Stimulated activated CD8-positive, alpha-beta memory T cell treated with anti-CD3 and anti-CD28 coated beads, Interleukin-15, amount 100 ng/mL, for 1 hour (primary cell): Measurements from ENCODE around the gene GZF1.
"Not testable (repeated sequence)": the region's sequence is repeated elsewhere in the genome, so short reads cannot be mapped to it uniquely, and the experiment has no call there.

Experiments
- DNase-seq: peaks from one replicate; pipeline ENCODE4 v3.0.0-alpha.2; 2020; ENCODE audit warnings: low read depth

The GZF1 gene

DNA sequence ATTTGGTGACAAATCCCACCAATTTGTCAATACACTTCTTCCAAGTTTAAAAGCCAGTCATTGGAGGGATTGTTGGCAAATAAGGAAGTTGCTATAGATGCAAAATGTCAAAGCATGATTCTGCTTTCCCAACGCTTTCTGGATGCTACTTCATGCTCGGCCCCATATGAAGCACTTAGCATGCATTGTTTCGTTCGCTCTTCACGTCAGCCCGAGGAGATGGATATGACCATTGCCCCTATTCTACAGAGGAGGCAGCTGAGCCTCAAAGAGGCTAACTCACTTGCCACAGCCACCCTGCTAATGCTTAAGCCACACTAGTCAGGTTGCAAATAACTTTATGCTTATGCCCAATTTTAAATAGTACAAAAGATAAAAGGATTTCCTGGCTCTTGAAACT, 14.2 kb upstream of the GZF1 start:
- DNase-seq, result no peak

DNA sequence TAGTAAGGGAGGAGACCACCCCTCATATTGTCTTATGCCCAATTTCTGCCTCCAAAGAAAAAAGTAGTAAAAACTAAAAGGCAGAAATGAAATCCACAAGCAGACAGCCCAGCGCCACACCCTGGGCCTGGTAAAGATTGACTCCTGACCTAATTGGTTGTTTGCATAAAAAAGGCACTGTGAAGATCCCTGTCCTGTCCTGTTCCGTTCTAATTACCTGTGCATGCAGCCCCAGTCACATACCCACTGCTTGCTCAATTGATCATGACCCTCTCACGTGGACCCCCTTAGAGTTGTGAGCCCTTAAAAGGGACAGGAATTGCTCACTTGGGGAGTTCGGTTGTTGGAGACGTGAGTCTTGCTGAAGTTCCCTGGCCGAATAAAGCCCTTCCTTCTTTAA, 13.5 kb upstream of the GZF1 start:
- DNase-seq, result not testable (repeated sequence)

DNA sequence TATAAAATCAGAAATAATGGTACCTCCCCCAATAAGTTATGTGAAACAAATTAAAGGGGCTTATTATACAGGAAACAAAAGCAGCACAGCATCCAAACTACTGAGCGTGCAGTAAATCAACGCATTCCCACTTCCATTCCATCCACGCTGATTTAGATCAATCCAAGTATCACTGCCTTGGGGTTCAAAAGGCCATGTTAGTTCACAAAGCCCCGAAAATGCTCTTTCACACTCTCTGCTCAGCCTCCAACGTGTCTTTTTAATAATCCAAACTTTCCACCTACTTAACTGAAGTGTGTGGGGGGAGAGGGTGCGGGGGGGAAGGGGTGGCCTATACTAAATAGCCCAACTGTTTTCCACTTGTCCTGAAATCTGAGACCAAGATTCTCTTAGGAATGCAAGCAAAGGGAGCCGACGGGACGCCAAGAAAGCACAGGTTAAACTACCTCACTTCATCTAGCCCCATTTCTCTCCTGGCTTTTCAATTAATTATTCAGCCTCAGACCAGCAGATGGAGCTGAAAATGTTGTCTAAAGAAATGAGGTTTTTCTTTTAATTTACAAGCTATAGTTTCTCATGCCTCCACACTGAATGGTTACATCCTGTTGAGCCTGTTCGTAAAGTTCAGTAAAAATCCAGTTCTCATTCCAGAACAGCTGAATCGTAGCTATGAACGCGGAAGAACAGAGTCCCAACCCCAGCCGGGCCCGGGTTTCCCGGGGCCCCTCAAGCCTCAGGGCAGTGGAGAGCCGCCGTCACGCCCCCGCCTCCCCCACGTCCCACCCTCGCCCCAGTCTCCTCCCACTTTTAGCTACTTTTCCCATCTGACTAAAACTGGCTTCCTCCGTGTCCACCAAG, 12.4 kb upstream of the GZF1 start:
- peak; percentile 53 for DNase-seq

DNA sequence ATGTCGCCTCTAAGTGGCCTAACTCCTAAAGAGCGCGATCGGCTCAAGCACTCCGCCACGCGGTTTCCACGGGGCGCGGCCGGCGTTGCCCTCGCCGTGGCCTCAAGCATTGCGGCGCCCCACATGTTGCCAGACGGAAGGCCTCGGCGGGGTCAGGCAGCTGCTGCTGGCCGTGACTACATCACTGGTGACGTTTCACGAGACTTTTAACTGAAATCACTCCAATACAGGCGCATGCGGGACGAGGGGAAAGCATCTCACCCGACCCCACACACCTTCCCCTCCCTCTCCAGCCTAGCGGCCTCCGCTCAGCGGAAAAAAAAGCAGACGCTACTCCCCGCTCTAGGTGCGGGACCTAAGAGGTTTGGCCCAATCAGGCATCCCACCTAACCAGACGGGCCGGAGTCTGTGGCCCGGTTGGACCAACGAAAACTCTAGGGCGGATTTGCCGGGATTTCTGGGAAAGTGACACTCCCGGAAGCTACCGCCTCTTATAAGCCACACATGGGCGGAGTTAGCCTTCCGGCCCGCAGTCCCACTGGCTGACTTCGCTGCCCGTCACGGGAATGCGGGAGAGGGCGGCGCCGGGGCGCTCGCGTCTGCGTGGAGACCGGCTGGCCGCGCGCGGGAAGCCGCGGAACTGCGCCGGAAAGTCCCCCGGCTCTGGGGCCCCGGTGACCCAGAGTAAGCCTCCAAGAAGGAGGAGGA, 11.6 kb upstream of the GZF1 start, which contains the start of gene NXT1:
Gene NXT1, plus strand, starts transcription at position 596 of the 708 bp plus-strand sequence. CDS start 3,251 bp downstream, outside the sequence.
- DNase-seq, result peak; percentile 90

DNA sequence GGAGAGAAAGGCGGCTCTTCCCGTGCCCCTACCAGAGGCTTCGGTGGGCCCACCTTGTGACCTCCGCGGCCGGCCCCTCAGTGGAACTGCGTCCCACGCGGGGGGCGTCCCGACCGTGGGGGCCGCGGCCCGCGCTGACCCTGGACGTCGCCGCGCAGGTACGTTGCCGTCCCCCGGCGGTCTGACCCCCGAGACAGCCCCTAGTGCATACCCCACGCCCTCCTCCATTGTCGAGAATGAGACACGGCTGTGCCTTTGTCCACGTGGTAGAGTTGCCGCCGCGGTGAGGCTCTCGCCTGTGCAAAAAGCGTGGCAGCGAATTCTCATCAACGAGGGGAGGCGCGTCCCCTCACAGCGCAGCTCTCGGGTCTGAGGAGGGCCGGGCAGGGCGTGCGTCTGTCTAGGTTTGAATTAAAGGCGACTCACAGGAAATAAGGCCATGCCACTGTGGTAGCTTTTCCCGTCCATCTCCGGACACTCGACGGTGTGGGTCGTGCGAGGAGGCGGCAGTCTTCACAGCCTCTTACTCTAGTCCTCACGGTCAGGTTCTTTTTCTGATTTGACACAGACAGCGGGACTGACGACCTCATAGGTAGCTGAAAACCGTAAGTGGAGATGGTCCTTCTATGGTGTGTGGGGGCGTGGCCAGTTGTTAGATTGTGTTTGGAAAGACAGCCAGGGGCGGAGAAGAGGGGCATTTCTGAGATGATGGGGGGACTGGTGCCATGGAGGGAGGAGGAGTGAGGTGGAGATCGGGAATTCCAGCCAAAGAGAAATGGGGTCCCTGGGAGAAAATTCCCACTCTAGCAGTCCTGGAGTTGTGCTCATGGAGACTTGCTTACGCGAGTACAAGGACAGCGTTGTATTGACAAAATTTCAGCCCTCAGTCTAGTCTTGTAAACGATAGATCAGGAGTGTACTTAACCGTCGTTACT, 10.8 kb upstream of the GZF1 start:
- no peak for DNase-seq

DNA sequence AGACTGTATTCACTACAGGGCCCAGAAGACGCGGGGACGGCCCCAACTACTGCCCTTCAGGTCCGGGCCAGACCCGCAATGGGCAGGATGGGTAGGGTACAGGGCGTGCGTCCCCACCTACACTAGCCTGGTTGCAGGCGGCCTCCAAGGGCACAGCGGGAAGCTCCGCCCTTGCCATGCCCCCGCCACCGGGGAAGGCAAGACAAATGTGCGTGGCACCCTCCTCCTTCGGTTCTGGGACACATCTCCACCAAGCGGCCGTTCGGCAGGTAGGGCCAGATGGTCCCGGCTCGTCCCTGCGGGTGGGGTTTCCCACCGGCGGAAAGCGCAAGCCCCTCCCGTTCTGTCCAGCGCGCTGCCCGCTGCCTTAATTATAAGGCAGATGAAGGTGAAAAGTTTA, 5.8 kb upstream of the GZF1 start:
- no peak for DNase-seq

DNA sequence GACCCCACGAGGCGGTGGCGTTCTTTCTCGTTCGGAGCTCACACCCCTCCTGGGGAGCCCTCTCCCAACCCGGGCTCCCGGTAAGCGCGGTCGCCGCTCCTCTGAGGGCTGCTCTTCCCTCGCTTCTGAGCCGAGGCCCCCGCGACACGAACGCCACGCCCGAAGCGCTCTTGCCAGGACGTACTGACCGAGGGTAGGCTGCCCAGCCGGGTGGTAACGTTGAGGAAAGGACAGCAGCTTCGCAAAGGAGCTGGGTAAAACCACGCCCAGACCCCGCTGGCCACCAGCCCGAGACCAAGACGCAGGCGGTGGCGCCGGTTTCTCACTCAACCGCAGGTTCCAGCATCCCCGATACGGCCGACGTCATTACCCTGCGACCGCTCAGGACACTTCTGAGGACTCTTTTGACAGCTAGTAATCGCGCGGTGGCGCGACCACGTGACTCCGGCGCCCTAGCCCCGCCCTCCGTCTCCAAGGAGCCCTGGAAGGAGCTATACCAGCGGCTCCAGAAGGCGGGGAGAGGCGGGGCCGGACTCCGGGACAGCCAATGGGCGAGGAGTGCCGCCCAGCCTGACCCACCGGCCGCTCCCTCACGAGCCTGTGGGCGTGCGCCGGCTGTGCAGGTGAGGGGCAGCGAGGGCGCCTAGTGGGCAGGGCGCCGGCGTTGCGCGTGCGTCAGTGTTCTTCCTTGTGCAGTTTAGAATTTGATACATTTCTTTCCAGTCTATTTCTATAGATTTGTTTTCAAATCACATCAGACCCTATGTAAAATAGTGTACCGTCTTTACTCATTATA, 4.0 kb upstream of the GZF1 start:
- DNase-seq, result peak; percentile 99

DNA sequence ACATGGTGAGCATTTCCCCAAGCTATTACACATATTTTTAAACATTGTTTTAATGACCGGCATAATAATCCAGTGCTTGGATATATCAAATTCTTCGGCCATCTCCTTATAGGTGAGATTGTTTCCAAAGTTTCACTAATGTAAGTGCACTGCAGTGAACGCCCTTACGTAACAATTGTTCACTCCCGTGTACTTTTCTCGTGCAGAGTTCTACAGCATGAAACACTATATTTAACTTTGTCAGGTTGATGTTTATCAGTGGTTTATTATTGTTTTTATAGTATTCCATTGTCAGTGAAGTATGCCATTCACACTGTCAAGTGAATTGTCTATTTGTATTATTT, 3.4 kb upstream of the GZF1 start:
- DNase-seq, result no peak

DNA sequence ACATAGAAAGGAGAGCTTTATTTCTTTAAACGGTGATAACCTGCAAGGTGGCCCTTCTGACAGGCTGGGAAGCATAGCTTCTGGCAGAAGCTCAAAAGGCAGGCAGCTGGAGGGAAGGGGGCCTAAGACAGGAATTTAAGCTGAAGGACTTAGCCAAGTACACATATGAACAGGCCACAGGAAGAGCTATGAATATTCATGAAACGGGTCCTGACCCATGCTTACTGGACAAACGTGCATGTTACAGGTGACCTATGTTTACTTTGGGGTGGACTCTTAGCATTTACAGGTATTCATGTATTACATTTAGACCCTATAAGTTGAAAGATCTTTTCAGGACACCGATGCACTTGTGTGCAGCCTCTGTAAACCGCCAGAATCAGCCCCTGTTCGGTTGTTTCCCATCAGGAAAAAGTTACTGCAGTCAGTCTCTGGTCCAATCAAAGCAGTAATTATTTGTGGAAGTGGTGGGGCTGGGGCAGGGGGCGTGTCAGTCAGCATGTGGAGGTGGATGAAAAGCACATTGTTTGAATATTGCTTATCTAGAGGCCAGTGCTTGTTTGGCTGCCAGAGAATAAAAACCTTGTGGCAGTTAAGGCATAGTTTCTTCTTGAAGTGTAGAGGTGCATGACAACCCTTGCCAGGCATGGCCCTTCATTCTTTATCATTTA, 2.9 kb upstream of the GZF1 start:
- DNase-seq, result no peak

DNA sequence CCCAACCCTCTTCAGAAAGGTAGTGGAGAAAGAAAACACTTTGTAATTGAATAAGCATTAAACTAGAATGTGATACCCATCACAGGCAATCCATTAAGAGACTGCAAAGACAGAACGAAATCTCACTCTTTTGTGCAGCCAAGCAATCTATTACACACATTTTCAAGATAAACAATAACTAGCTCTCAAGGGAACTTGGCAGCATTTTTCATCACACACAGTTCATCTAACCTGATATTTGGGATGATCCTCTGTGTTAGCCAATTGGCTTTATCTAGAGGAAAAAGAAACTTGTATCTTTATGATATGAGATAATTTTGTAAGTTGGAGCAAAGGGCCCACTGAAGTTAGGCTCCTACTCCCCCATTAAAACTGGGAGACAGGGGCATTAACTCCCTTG, 1.5 kb upstream of the GZF1 start:
- DNase-seq, result no peak

DNA sequence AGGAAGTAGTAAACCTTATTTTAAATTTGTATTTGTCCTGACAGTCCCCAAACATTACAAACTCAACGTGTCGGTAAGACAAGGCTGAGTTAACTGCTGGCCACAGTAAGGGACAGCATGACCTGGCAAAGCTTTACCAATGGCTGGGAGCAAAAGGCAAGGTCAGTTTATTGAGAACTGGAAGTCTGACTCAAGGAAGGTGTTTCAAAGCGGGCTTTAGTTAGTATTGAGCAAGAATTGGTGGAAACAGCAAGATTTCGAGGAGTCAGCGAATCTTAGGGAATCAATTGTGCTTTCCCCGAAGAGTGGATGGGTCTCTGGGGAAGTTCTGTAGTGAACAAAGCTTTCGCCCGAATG, 885 bp upstream of the GZF1 start:
- no peak for DNase-seq

DNA sequence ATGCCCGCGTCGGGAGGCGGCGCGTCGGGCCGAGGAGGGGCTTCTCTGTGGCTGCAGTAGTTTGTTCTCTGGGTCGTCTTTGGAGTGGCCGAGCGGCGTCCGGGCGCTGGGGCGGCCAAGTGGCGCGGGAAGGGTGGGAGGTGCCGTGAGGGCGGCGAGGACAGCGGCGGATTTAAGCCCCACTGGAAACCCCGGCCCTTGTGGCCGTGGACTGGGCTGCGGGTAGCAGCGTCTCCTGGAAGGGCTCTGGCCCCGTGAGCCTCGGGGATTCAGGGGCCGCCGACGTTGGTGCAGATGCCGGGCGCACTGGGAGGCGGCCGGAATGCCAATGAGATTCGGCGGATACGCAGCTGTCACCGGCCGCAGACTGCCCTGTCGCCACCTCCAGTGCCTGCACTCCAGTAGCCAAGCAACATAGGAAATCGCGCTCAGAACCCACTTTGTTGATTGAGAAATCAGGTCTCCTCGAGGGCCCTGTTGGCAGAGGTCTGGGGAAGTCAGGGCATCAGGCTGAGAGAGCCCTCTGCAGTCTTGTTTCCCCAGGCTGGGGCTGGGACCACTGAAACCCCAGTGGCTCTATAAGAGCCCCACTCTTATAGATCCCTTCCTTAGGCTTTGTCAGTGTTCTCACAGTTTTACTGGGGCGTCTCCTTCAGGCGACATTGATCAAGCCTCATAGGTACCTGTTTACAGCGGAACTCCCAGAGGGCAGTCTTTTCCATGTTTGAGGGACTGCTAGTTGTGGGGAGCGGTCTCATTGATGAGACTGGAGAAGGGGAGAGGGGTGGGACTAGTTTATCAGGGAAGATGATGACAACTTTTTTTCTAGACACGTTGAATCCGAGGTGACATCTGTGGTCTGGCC, 642 bp downstream of the GZF1 start:
- no peak for DNase-seq

DNA sequence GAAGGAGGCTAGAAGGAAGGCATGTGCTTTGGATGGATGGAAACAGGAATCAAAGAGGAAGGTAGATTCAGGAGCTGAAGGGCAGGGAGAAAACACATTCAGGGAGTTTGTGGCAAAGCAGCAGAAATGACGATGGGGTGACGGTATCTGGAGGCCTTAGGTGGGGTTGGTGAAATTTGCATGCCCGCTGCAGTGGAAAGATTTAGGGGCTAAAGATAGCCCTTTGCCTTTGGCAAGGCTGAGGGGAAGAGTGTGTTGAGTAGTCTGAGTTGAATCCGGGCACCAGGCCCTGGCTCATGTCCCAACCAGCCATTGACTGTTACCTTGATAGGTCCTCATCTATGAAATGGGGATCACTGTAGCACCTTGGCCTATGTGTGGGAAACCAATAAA, 1.3 kb downstream of the GZF1 start:
- DNase-seq, result no peak

DNA sequence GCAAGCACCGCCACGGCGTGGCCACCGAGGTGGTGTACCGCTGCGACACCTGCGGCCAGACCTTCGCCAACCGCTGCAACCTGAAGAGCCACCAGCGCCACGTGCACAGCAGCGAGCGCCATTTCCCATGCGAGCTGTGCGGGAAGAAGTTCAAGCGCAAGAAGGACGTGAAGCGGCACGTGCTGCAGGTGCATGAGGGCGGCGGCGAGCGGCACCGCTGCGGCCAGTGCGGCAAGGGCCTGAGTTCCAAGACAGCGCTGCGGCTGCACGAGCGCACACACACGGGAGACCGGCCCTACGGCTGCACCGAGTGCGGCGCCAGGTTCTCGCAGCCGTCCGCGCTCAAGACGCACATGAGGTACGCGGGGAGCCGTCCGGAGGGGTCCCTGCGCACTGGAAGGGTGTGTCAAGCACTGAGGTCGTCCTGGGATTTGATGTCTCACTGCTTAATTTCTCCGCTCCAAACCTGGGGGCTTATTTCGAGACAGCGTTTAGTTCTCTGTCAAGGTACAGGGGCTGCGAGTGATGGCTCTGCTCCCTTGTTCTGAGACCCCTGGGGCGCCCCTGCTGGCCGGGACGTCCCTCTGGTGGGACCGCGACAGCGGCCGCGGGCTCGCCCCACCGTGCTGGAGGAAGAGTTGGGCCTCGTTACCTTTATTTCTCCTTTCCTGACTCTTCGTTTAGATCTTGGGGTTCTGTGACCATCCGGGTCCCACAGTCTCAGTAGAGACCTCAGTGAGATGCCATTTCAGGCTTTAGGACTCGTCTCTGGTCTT, 3.6 kb downstream of the GZF1 start:
- DNase-seq, result no peak

DNA sequence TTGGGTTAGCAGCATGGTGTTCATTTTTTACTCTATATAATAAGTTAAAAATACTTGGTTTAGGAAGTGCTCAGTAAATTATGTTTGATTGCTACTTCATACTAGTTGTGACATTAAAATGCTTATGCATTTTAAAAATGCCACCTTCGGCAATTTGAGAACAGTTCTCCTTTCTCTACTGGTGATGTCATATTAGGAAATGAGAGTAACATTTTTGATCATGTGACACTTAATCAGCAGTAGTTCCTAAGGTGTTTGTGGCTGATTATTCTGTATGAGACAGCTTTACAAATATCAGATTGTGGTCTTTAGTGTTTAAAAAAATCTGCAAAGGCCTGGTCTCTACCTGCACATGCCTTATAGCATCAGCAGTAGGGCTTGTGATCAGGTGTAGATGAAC, 4.4 kb downstream of the GZF1 start:
- DNase-seq, result no peak

DNA sequence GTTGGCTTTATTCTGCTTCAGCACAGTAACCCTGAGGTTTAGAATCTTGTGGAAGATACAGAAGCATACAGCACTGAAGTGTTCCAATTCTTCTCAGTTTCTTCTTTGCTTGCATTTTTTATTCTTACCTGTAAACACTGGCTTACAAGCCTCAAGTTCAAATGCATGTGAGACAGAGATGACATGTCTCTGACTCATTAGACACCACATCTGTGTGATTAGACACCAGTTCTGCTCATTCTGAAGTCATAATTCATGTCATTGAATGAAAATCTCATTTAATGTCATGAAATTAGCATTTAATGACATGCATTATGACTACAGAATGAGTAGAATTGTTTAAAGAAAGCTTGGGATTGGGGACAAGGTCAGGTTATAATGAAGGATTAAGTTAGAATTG, 5.8 kb downstream of the GZF1 start:
- DNase-seq, result no peak

DNA sequence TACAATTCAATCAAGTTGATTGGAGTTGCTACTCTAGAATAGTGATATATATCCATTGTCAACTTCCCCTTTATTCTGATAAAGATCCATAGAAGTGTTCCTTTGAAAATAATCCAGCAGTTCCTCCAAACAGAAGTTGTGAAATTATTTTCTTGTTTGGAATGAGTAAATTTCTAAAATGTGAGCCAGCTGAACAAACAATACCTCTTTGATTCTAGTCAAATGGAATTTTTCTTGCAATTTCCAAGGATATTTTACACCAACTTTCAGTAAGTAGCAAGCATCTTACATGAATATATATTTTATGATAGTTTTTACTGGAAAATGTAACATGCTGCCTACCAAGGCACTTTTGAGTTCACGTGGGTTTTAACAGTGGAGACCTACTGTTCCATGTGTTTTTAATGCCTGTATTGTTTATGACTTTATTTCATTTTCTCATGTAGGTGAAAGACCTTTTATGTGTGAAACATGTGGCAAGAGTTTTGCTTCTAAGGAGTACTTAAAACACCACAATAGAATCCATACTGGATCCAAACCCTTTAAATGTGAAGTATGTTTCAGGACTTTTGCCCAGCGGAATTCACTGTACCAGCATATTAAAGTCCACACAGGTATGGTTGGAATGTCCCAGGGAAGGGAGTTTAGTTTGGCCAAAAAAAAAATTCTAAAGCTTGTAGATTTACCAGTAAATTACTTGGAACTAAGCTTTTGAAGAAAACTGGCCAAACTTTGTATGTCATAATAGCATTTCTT, 6.5 kb downstream of the GZF1 start:
- DNase-seq, result no peak

DNA sequence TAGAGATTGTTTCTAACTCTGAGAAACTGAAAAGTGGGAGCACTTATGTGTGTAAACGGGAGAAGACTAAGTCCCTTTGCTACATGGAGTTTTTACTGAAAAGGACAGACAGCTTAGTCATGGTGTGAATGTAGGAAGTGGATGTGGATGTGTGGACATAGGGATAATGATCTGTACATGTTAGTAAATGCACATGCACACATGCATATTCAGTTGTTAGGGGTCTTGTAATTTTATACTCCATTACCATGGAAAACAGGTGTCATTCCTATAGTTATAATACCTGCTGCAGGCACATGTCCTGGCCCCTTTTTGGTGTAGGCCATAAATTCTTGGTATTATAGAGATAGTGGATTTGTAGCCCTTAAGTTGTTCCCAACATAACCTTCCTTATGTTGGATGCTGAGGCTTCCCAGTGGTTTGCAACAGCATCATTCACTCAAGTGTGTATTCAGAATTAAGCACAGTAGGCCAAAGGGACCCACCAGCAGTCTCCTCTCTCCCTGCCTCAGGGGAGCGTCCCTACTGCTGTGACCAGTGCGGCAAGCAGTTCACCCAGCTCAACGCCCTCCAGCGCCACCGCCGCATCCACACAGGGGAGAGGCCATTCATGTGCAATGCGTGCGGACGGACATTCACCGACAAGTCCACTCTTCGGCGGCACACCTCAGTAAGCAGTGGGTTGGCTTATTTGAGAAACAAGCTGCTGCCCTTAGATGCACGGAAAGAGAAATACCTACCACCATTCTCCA, 7.3 kb downstream of the GZF1 start:
- DNase-seq, result no peak
